ENCODE data around the gene CCNJ.
A peak's percentile ranks its signal among the peaks of the same experiment; 100 is the strongest.
"Not testable (repeated sequence)": the region's sequence is repeated elsewhere in the genome, so short reads cannot be mapped to it uniquely, and the experiment has no call there.

CCNJ gene, protein sequence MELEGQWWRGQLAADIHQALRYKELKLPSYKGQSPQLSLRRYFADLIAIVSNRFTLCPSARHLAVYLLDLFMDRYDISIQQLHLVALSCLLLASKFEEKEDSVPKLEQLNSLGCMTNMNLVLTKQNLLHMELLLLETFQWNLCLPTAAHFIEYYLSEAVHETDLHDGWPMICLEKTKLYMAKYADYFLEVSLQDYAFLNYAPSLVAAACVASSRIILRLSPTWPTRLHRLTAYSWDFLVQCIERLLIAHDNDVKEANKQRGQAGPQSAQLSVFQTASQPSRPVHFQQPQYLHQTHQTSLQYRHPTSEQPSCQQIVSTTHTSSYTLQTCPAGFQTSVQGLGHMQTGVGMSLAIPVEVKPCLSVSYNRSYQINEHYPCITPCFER

GRCh38 chr10:96043033-96043892 is at the start of gene CCNJ:
Gene CCNJ, plus strand, starts transcription at chr10:96043583. Its CDS starts 811 bp downstream, at chr10:96044394.
- peak; percentile 39 for DNase-seq

- DNase-seq: not testable (repeated sequence)
Measured at GRCh38 chr10:95994376-95994775, 49.0 kb upstream of the CCNJ start.

DNA sequence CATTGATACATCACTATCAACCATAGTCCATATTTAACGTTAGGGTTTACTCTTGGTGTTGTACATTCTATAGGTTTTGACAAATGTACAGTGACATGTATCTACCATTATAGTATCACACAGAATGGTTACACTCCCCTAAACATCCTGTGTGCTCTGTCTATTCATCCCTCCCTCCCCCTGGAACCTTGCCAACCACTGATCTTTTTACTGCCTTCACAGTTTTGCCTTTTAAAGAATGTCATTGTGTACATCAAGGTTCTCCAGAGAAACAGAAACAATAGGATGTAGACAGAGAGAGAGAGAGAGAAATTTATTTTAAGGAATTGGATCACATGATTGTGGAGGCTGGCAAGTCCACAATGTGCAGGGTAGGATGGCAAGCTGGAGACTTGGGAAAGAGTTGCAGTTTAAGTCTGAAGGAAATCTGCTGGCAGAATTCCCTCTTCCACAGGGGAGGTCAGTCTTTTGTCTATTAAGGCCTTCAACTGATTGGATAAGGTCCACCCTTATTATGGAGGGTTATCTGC is 45.1 kb upstream of the CCNJ start:
- no peak for DNase-seq

GRCh38 chr10:96013956-96014355 is 29.4 kb upstream of the CCNJ start:
- DNase-seq: no peak

DNA sequence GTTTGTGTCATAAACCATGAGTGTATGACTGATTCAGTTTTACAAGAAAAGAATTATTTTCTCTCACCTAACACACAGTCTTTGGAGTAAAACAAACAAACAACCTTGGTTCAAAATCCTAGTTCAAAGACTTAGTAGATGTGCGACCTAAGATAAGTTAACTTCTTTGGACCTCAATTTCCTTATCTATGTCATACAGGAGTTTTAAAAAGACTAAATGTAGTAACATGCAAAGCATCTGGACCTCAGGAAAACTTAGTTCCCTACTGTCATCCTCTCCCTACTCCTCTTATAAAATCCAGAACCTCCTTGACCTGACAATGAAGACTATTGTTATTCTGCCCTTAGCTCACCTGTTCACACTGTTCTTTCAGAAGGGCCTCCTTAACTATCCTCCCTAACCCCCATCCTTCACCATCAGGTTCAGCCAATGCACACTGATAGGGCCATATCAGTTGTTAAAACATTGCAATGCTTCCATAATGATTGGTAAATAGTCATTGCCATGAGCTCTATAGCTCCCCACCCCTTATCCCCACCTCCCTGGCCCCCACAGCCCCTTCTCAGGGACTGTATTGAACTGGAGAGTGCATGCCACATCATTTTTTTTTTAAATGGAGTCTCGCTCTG is 28.8 kb upstream of the CCNJ start:
- no peak for DNase-seq

- DNase-seq: peak; percentile 4
Measured at GRCh38 chr10:96017191-96017687, 26.1 kb upstream of the CCNJ start.

DNA sequence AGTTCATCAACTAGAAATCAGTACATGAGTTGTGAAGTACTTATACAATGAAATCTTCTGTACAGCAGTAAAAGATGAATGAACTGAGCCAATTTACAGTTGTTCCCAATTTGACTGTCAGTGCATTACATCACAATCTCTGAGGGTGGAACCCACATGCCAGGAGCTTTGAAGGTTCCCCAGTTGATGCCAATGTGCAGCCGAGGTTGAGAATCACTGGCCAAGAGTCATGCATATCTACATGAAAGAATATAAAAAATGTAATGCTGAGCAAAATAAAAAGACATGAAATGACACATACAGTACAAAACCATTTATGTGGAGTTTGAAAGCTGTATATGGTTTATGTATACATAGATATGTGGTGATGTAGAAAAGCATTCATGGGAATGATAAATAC is 22.1 kb upstream of the CCNJ start:
- no peak for DNase-seq

DNA sequence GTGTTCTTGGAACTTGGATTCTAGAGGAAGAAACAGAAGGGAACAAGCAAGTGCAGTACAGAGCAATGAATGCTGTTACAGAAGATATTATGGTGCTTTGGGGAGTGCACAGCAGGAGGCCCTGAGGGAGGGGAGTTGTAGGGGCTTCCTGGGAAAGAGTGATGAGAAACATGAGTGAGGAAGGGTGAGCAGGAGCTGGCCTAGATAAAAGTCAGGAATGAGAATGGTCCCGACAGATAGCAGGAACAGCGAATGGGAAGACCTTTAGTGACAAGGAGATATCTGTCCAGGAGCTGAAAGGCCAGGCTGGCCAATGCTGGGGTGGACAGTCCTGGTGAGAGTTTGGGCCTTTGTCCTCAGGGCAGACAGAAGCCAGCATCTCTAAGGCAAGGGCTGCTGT is 20.6 kb upstream of the CCNJ start:
- DNase-seq: no peak

DNA sequence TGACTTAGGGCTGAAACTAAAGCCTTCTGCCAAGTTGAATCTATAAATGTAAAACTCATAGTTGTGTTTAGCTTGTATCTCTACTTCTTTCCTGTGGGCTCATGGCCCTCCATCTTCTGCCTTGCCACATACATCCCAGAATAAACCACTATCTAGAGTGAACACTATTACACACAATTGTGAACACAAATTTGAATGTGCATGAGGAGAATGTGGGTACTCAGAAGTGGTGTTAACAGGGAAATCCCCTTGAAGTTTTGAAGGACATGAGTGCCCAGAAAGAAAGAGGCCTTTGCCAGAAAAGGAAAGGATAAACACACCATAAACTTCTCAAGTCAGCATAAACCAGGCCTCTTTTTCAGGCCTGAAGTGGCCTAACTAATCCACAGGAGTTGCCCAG is 20.2 kb upstream of the CCNJ start:
- DNase-seq: no peak

DNA sequence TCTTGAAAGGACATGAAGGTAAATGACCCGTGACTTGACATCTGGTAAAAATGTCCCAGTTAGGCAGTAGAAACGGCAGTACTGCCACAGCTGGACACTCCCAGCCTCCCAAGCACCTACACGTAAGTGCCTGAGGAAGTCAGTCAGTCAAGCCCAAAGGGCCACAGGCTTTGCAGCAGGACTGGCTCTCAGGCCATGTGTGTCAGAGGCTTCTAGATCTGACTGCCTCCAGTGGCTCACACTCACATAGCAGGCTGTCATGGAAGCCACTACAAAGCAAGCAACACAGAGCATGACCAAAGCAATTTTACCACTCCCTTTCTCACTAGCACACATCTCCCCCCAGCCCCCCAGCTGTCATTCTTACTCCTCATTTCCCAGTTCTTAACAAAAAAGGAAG is 17.8 kb upstream of the CCNJ start:
- no peak for DNase-seq

DNA sequence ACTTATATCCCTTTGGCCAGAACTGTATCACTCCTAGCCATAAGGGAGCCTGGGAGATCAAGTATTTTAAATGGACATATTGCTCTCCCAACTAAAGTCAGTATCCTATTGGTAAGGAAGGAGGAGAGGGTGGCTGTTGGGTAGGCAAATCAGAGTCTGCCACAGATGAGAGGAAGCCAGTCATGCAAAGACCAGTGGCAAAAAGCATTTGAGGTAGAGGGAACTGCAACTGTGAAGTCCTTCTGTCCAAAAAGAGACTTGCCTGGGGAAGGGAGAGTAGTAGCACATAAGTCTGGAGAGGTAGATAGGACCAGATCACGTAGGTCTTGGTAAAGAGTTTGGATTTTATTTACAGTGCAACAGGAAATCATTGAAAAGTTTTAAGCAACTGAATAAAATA is 8.8 kb upstream of the CCNJ start:
- DNase-seq: no peak

- no peak for DNase-seq
Measured at GRCh38 chr10:96038476-96039387, 4.7 kb upstream of the CCNJ start.

DNA sequence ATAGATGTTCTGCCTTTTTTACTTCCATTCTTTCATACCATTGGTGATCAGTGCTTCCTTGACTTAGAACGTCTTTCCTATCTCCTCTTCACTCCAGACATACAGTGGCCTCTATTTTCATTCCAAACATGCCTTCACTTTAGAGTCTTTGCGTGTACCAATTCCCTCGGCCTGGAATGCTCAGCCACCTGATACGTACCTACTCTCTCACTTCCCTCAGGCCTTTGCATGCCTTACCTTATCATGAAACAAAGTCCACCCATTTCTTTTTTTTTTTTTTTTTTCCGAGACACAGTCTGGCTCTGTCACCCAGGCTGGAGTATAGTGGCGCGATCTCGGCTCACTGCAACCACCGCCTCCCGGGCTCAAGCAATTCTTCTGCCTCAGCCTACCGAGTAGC is 2.2 kb upstream of the CCNJ start:
- DNase-seq: no peak

DNA sequence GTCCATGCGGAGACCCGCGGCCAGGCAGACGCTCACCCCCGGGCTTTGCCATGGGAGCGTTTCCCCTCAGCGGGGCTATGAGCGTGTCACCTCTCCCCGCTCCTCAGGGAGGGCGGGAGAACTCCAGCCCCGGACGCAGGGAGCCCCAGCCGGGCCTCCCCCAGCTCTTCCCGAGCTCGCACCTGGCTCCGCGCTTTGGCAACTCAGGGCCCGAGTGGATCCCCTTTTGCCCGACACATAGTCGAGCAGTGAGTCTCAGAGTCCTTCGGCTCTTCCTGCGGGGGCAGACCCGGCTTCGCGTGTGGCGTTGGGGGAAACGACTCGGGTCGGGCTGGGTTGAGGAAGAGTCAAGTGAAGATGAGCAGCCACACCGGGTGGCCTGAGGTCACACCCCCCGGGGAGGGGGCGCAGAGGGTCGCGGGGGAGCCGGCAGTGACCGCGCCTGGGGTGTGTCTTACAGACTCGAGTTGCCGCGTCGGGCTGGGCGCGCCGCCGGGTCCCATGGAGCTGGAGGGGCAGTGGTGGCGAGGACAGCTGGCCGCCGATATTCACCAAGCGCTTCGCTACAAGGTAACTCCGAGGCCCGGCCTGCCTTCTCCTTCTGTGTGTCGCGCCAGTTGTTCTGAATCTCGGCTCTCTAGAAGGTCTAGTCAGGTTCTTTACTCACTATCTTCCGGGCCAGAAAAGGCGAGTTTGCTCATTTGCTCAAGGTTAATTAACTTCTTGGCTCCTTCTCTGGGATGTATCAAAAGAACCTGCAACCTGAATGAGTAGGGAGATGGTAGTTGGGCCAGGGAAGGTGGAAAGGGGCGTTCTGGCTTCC is 721 bp downstream of the CCNJ start:
- DNase-seq: no peak

GRCh38 chr10:96044736-96045135 is 1.4 kb downstream of the CCNJ start:
- no peak for DNase-seq

GRCh38 chr10:96046546-96046945 is 3.2 kb downstream of the CCNJ start:
- no peak for DNase-seq

DNA sequence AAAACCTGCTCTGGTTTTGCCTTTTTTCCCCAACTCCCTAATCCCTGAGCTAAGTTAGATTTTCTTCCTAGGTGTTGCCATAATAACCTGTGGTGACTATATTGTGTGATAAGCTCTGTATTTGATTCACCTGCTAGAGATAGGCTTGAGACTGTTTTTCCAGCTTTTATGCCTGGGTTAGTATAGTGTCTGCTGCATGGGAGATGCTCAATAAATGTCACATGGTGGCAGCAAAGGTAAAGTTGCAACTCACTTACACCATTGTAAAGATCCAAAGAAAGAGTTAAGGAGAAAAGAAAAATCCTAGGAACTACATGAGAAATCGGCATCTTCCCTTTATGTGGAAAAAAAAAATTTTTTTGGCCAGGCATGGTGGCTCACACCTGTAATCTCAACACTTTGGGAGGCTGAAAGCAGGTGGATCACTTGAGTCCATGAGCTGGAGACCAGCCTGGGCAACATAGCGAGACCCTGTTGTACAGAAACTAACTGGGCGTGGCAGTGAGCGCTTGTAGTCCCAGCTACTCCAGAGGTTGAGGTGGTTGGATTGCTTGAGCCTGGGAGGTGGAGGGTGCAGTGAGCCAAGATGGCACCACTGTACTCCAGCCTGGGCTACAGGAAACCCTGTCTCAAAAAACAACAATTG is 3.7 kb downstream of the CCNJ start:
- no peak for DNase-seq

- DNase-seq: not testable (repeated sequence)
Measured at GRCh38 chr10:96047925-96048324, 4.5 kb downstream of the CCNJ start.

GRCh38 chr10:96049340-96049739 is 6.0 kb downstream of the CCNJ start:
- no peak for DNase-seq

DNA sequence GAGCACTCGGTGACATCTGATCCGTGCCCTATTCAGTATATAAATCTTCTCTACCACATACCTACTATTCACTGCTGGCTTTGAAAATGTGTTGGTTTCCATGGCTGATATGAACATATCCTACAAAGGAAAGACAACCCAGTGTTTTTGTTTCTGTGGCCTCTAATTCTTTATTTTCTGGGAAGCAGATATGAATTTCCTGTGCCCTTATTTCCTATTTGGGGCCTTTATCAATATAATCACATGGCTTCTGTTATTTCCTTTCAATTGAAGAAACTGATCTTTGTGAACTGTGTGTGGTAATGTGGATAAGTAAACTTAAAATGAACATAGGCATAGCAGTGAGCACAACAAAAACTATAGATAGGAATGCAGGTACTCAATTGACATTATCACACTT is 10.6 kb downstream of the CCNJ start:
- no peak for DNase-seq

DNA sequence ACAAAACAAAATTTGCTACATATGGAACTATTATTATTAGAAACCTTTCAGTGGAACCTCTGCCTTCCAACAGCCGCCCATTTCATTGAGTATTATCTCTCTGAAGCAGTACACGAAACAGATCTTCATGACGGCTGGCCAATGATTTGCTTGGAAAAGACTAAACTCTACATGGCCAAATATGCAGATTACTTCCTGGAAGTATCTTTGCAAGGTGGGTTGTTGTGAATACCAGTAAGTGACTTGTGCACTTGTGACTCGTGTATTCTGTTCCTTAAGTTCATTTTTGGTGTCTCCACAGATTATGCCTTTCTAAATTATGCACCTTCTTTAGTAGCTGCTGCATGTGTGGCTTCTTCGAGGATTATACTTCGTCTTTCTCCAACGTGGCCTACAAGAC is 13.4 kb downstream of the CCNJ start:
- no peak for DNase-seq

Measured in NCI-H1417 treated with DMSO at 0.1 percent for 48 hours (cell line).